HepG2 (cell line): ENCODE measurements around the gene TNNI3K. TPM values are rescaled to one million over a fixed set of nuclear protein-coding genes. Genes with fewer than 3 reads are reported as not detected.
A peak's percentile ranks its signal among the peaks of the same experiment; 100 is the strongest.

Experiments used
- CREB1 ChIP-seq, 2 experiments: fragments of 450-650 bp in 1 of 2; IDR thresholded peaks; 2 replicates each; pipeline ENCODE4 v1.6.1; 2016 to 2017; ENCODE audit warnings: control low read depth in 1 of 2, mild to moderate bottlenecking in 1 of 2, missing compliant biosample characterization in 1 of 2, missing genetic modification characterization in 1 of 2
- ETS1 ChIP-seq: sonication (generic); formaldehyde crosslinking; IDR thresholded peaks from 2 replicates; pipeline ENCODE4 v1.4.0; 2020; ENCODE audit warnings: missing genetic modification reagents
- ETV5 ChIP-seq: IDR thresholded peaks from 2 replicates; pipeline ENCODE4 v1.6.1; 2018; ENCODE audit warnings: missing biosample characterization, missing genetic modification reagents, inconsistent platforms, borderline replicate concordance
- HNRNPLL ChIP-seq: fragments of 200-400 bp; formaldehyde crosslinking; IDR thresholded peaks from 2 replicates; pipeline ENCODE4 v1.6.1; 2017; ENCODE audit warnings: mild to moderate bottlenecking, low read depth, low read length; ENCODE audit not compliant: poor library complexity, severe bottlenecking
- JUN ChIP-seq: sonication (generic); formaldehyde crosslinking; IDR thresholded peaks from 2 replicates; pipeline ENCODE4 v1.4.0; 2020; ENCODE audit warnings: mild to moderate bottlenecking, missing genetic modification reagents
- JUNB ChIP-seq: sonication (generic); formaldehyde crosslinking; IDR thresholded peaks from 2 replicates; pipeline ENCODE4 v1.8.0; 2022; ENCODE audit warnings: missing genetic modification reagents, mild to moderate bottlenecking, borderline replicate concordance
- KLF12 ChIP-seq: sonication (generic); formaldehyde crosslinking; IDR thresholded peaks from 2 replicates; pipeline ENCODE4 v1.4.0; 2020; ENCODE audit warnings: missing genetic modification reagents, borderline replicate concordance
- MYC ChIP-seq: sonication (generic); formaldehyde crosslinking; IDR thresholded peaks from 2 replicates; pipeline ENCODE4 v1.9.0; 2021; ENCODE audit warnings: missing genetic modification reagents, borderline replicate concordance
- PITX1 ChIP-seq: sonication (generic); formaldehyde crosslinking; IDR thresholded peaks from 2 replicates; pipeline ENCODE4 v1.5.1; 2020; ENCODE audit warnings: mild to moderate bottlenecking, missing genetic modification reagents
- POLR2G ChIP-seq: fragments of 200-400 bp; formaldehyde crosslinking; IDR thresholded peaks from 2 replicates; pipeline ENCODE4 v1.6.1; 2018; ENCODE audit warnings: mild to moderate bottlenecking, low read depth, low read length, moderate library complexity
- STAT6 ChIP-seq: sonication (generic); formaldehyde crosslinking; IDR thresholded peaks from 2 replicates; pipeline ENCODE4 v1.4.0; 2020; ENCODE audit warnings: missing genetic modification reagents, mild to moderate bottlenecking, borderline replicate concordance
- THAP11 ChIP-seq: IDR thresholded peaks from 2 replicates; pipeline ENCODE4 v1.6.1; 2016; ENCODE audit warnings: missing biosample characterization, missing genetic modification reagents
- YEATS2 ChIP-seq: sonication (generic); formaldehyde crosslinking; IDR thresholded peaks from 2 replicates; pipeline ENCODE4 v1.4.0; 2020; ENCODE audit warnings: missing genetic modification reagents, borderline replicate concordance
- ZHX1 ChIP-seq: sonication (generic); formaldehyde crosslinking; IDR thresholded peaks from 2 replicates; pipeline ENCODE4 v1.8.1; 2022; ENCODE audit warnings: low read depth, mild to moderate bottlenecking, missing genetic modification reagents
- ZKSCAN1 ChIP-seq: fragments of 150-350 bp; IDR thresholded peaks from 2 replicates; pipeline ENCODE4 v1.6.1; 2014; ENCODE audit warnings: low read length
- ZNF687 ChIP-seq: sonication (generic); formaldehyde crosslinking; IDR thresholded peaks from 2 replicates; pipeline ENCODE4 v1.5.1; 2020; ENCODE audit warnings: mild to moderate bottlenecking, missing genetic modification reagents, moderate library complexity
- ZZZ3 ChIP-seq: sonication (generic); formaldehyde crosslinking; IDR thresholded peaks from 2 replicates; pipeline ENCODE4 v1.4.0; 2020; ENCODE audit warnings: missing genetic modification reagents, mild to moderate bottlenecking, borderline replicate concordance
- polyA plus RNA-seq, 8 experiments: library from polyadenylated mRNA; depleted of rRNA in 3 of 8; stranded (reverse) in 7 of 8; unstranded in 1 of 8; fragments of >200 nt; fragmentation: Illumina TruSeq in 4 of 8; extraction: Trizol in 4 of 8; gene quantifications; 2 replicates each; pipeline versions ENCODE4 v1.2.1 to v1.2.3, GENCODE V29; 2011 to 2016; ENCODE audit warnings: low read depth in 4 of 8, missing spikeins in 1 of 8, mixed read lengths in 1 of 8; ENCODE audit not compliant: insufficient read depth in 1 of 8
- total RNA-seq, 5 experiments: library from RNA; depleted of rRNA; stranded (reverse); fragments of >200 nt; fragmentation: Illumina TruSeq; extraction: Trizol; gene quantifications; 2 replicates each; pipeline ENCODE4 v1.2.3, GENCODE V29; 2016; ENCODE audit warnings: low read depth in 1 of 5

The TNNI3K gene
- total and polyA plus RNA-seq, 2 of the 13 experiments (the other 11 are each of a cell fraction or from before 2014, with no cell fraction given) = 1.1 TPM; not detected in 1

- TF ChIP-seq STAT6 = no peak
- TF ChIP-seq POLR2G = peak; percentile 85
- peak; percentile 58 for TF ChIP-seq CREB1 (IDR thresholded peaks at IDR 0.05)
- TF ChIP-seq CREB1 (CRISPR knock-in tag; IDR thresholded peaks at IDR 0.05) = peak; percentile 64
- no peak for TF ChIP-seq ZHX1
- peak; percentile 55; the same call in 1 of the 2 replicates for TF ChIP-seq PITX1 (CRISPR knock-in tag)
- TF ChIP-seq KLF12 = peak; percentile 66; the same call in 1 of the 2 replicates
- TF ChIP-seq YEATS2 (CRISPR knock-in tag) = peak; percentile 74; the same call in 1 of the 2 replicates
- TF ChIP-seq ZNF687 = peak; percentile 72
- TF ChIP-seq JUN = no peak
- no peak for TF ChIP-seq ETS1 (CRISPR knock-in tag)
- TF ChIP-seq JUNB (CRISPR knock-in tag) = no peak
- peak; percentile 75 for TF ChIP-seq THAP11 (CRISPR knock-in tag)
- TF ChIP-seq ZZZ3 = peak; percentile 9; the same call in 1 of the 2 replicates
- TF ChIP-seq ZKSCAN1 = no peak
- TF ChIP-seq HNRNPLL = peak; percentile 100
- peak; percentile 80 for TF ChIP-seq ETV5 (CRISPR knock-in tag)
- no peak for TF ChIP-seq MYC (CRISPR knock-in tag)
Measured at GRCh38 chr1:74197657-74198552, 37.3 kb upstream of the TNNI3K start, which contains the start of the genes FPGT and LRRIQ3 (continued).
